HT1080 (cell line): Measurements from ENCODE around the gene CFAP61. TPM values are rescaled to one million over a fixed set of nuclear protein-coding genes. Genes with fewer than 3 reads are reported as not detected.
A peak's percentile ranks its signal among the peaks of the same experiment; 100 is the strongest.
"Not testable (repeated sequence)": the region's sequence is repeated elsewhere in the genome, so short reads cannot be mapped to it uniquely, and the experiment has no call there.

ENCODE experiments used
- DNase-seq: peaks from one replicate; pipeline ENCODE4 v3.0.0-alpha.2; 2015; ENCODE audit warnings: low read depth
- total RNA-seq: library from RNA; depleted of rRNA; stranded (reverse); fragments of >200 nt; shearing (Covaris generic); gene quantifications from 2 replicates; pipeline ENCODE4 v1.2.3, GENCODE V29; 2014

CFAP61 gene
- total RNA-seq, 1 experiment from 2014 or later, result 0.35 TPM

GRCh38 chr20:20230741-20231140 is 178.4 kb downstream of the CFAP61 start:
- DNase-seq, result no peak

GRCh38 chr20:20231528-20232298 is 179.4 kb downstream of the CFAP61 start:
- no peak for DNase-seq

DNA sequence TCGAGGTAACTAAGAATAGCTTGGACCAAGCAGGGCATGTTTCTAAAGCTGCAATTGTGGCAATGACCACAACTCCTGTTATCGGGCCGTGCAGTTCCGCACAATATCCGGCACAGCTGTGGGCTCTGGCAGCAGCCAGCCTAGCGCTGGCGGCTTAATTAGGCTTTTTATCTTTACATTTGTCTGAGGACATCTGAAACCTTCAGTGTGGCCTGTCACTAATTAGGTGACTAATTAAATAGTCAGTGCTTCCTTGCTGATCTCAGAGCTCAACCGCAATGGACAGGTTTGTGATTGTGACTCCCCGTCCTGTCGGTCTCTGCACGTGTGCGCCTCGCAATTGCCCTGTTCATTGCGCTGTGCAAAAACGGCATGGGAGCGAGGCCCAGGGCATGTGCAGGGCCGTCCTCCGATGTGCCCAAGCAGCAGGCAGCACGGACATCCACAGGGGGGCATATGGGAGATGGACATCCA is 180.7 kb downstream of the CFAP61 start:
- no peak for DNase-seq

DNA sequence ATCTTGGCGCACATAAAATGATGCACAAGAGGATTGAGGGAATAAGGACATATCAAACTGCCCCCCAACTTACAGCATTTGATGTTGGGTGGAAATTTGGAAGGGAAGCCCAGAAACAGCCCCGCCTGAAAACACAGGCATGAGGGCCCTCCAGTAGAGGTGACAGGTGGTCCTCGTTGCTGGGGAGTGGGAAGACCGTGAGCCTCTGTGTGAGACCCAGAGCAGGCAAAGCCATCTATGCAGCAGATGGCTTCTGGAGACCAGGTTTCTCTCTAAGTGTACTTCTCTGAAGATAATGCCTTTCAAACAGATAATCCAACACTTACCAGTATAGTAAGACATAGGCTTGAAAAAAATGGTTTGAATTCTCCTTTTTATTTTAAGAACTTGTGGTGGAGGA is 183.3 kb downstream of the CFAP61 start:
- DNase-seq, result no peak

GRCh38 chr20:20237093-20237959 is 185.0 kb downstream of the CFAP61 start:
- DNase-seq, result peak; percentile 21

DNA sequence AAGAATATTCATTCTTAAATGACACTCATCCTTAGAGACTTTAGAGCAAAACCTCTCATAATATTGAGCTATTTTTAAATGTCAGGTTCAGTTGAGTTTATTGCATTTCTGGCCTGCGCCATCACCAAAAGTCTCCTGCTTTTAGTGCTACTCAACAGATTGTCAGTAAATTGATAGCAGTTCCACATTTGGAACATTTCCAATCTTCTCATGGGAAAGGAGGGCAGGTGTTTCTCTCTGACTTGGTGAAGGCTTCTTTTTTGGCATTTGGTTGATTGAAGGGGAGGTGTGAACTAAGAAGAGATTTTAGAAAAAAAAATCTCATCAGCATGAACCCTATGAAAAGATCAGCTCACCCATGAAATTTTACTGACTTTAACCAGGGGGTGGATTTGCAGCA is 189.6 kb downstream of the CFAP61 start:
- no peak for DNase-seq

DNA sequence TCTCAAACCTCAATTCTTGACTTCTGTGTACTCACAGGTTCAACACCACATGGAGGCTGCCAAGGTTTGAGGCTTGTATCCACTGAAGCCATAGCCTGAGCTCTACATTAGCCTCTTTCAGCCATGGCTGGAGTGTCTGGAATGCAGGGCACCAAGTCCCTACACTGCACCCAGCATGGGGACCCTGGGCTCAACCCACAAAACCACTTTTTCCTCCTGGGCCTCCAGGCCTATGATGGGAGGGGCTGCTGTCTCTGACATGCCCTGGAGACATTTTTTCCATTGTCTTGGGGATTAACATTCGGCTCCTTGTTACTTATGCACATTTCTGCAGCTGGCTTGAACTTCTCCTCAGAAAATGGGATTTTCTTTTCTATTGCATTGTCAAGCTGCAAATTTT is 192.1 kb downstream of the CFAP61 start:
- DNase-seq, result not testable (repeated sequence)

GRCh38 chr20:20246996-20247633 is 194.8 kb downstream of the CFAP61 start:
- no peak for DNase-seq

GRCh38 chr20:20248620-20249200 is 196.4 kb downstream of the CFAP61 start:
- no peak for DNase-seq

DNA sequence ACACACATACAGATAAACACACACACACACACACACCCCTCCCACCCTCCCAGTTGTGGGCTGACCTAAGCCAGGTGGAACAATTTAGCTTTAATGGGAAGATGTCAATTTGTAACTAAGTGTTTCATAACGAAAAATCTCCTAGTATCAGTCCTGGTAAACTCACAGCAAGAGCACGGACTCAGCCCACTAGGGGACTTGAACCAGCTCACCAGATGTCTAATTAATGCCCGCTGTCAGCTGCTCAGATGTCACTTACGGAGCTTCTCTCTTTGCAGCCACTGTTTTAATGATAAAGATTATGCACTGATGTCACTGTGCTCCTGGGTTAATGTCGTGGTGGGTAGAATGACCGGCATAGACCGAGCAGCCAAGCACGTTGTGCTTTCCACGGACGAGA is 199.0 kb downstream of the CFAP61 start:
- no peak for DNase-seq

GRCh38 chr20:20251836-20252235 is 199.5 kb downstream of the CFAP61 start:
- DNase-seq, result no peak

DNA sequence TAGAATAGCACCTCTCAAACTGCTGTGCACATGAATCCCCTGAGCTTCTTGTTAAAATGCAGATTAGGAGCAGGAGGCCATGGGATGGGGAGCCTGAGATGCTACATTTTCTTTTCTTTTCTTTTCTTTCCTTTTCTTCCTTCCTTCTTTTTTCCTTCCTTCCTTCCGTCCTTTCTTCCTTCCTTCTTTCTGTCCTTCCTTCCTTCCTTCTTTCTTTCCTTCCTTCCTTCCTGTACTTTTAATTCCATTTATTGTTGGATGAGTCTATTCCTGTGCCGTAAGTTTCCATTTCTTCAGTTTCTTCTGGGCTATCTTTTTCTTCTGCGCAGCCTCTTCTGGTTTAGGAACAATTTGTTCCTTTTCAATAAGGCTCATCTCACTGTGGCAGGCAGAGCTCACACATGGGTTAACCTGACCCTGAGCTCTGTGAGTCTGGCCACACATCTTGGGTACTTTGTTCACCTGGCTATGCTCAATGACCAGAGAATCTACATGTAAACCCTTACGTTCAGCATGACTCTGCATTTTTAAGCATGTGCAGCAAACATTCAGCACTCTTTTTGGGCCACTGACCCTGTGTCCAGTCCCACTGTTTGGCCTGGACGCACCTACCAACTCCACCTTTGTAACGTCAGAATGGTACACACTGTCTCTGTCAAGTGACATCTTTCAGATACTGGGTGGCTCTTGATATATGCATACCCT is 200.9 kb downstream of the CFAP61 start:
- DNase-seq, result no peak

GRCh38 chr20:20253744-20254330 is 201.5 kb downstream of the CFAP61 start:
- DNase-seq, result no peak

- no peak for DNase-seq
Observed at GRCh38 chr20:20255099-20255498, 202.8 kb downstream of the CFAP61 start.

DNA sequence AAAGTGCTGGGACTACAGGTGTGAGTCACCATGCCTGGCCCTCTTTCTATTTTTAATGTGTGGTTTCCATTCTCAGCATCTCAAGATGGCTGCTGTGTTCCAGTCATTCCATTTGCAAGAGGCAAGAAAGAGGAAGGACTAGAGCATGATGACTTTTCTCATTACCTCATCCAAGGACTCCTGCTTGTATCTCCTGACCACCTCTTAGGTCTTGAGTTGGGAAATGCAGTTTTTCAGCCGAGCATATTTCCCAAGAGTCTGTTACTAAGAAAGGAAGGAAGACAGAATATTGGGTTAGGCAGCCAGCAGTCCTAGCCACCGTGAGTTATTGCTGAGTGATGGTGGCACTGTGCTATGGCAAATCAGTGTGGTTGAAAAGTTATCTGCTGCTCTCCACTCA is 207.2 kb downstream of the CFAP61 start:
- DNase-seq, result peak; percentile 35

GRCh38 chr20:20261159-20261558 is 208.8 kb downstream of the CFAP61 start:
- no peak for DNase-seq

DNA sequence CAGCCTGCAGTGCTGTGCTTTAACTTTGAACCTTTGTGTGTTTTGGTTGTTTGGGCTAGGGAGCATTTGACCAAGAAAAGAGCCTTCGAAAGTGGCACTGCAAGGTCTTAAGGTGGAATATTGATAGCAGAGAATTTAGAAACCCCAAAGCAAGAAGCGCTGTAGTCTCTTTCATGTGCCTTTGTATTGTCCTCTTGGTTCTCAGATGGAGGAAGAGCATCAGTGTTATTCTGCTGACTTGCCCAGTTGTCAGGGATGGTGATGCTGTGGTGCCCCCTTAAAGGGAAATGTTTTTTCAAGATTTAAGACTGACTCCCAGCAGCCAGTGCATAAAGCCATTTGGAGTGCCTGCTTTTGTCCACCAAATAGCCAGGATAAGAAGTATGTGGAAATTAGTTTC is 212.9 kb downstream of the CFAP61 start:
- DNase-seq, result no peak

GRCh38 chr20:20266552-20266951 is 214.2 kb downstream of the CFAP61 start:
- no peak for DNase-seq

DNA sequence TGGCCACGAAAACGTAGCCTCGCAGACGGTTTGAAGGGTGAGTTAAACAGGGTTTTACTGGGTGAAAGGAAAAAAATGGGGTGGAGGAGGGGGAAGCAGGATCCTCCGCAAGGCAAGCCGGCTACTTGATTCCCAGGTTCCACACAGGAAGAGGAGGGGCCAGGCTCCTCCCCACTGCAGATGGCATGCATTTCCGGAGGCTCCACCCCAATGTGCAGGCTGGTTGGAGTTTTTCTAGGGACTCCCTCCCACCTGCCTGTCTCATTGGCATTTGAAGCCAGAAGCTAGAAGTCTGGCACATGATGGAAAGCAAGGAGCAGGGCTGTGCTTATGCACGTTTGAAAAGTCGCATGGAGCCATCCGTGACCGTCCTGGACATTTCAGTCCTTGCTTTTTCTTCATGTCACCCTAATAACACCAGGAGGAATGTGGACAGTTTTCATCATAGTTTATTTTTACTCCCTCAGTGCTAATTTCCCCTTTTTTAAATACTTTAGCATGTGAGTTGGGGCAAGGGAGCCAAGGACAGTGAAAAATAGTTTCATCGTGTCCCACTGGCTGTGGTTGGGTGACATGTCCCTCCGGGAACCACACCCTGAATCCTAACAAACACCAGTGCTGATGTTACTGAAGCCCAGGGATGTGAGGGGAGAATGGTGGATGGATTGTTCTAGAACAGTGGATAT is 215.5 kb downstream of the CFAP61 start:
- peak; percentile 12 for DNase-seq

DNA sequence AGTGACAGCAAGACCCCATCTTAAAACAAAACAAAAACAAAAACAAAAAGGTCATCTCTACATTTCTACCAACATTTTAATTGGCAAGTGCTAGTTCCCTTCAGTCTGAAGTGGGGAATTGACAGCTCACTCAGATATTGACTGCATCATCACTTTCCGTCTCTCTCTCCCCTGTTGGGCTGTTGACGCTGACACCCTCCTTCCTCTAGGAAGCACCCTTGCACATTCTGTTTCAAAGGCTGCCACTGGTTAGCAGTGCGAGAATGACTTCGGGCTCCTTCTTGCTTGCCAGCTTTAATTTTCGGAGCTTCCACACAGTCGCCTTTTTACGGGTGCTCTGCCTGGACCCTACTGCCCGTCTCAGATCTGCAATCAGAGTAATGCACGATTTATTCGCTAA is 218.9 kb downstream of the CFAP61 start:
- no peak for DNase-seq
